HFF-Myc (cell line): Measurements from ENCODE around the gene CACNA1E.

Source experiments
- DNase-seq: peaks from one replicate; pipeline ENCODE4 v3.0.0-alpha.2; 2011; ENCODE audit warnings: low read depth; ENCODE audit errors: extremely low read depth
- H3K4me3 ChIP-seq: replicated peaks from 2 replicates; pipeline ENCODE4 v1.5.1; 2011; ENCODE audit warnings: low read depth, mild to moderate bottlenecking, control low read depth, low read length
- CTCF ChIP-seq: IDR thresholded peaks from 2 replicates; pipeline ENCODE4 v1.5.1; 2012; ENCODE audit warnings: mild to moderate bottlenecking, low read depth, low read length, control low read depth; ENCODE audit errors: missing control alignments

The CACNA1E gene

GRCh38 chr1:181618559-181618958 is 135.2 kb downstream of the CACNA1E start:
- DNase-seq: no peak
- no peak for TF ChIP-seq CTCF
- H3K4me3 ChIP-seq: no peak overlapping the region

- no peak for DNase-seq
- H3K4me3 ChIP-seq: no peak overlapping the region
- TF ChIP-seq CTCF: no peak
Observed at GRCh38 chr1:181620183-181620582, 136.9 kb downstream of the CACNA1E start.

GRCh38 chr1:181623850-181624249 is 140.5 kb downstream of the CACNA1E start:
- no peak overlapping the region for H3K4me3 ChIP-seq
- TF ChIP-seq CTCF: no peak
- no peak for DNase-seq

GRCh38 chr1:181626279-181626938 is 143.1 kb downstream of the CACNA1E start:
- no peak overlapping the region for H3K4me3 ChIP-seq
- no peak for DNase-seq
- TF ChIP-seq CTCF: no peak

- no peak for TF ChIP-seq CTCF
- no peak overlapping the region for H3K4me3 ChIP-seq
- DNase-seq: no peak
Observed at GRCh38 chr1:181630398-181630797, 147.1 kb downstream of the CACNA1E start.

GRCh38 chr1:181630838-181631237 is 147.5 kb downstream of the CACNA1E start:
- H3K4me3 ChIP-seq: no peak overlapping the region
- no peak for DNase-seq
- no peak for TF ChIP-seq CTCF

GRCh38 chr1:181632492-181632891 is 149.2 kb downstream of the CACNA1E start:
- no peak for TF ChIP-seq CTCF
- no peak for DNase-seq
- no peak overlapping the region for H3K4me3 ChIP-seq
